Activated CD8-positive, alpha-beta memory T cell treated with anti-CD3 and anti-CD28 coated beads for 48 hours (primary cell): ENCODE data around the gene SCAMP1.
A peak's percentile ranks its signal among the peaks of the same experiment; 100 is the strongest.

ENCODE experiments used
- DNase-seq, 3 experiments: peaks; one replicate each; pipeline ENCODE4 v3.0.0-alpha.2; 2020; ENCODE audit warnings: low read depth in 2 of 3, low spot score in 2 of 3

SCAMP1 gene

DNA sequence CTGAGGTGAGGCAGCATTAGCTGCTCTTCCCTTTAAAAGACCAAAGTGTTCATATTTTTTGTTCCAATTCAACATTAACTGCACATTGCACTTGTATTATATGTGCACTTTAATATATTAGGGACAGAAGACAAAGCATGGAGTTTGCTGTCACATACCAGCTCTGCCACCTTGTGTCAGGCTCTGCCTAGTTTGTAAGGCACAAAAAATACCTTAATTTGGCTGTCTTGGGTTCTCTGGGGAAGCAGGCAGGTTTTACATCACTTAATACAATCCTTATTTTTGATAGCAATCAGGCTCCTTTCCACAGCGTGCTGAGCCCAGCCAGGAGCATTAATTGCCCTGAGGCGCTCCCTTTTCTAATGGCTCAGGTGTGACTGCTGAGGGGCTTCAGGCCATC lies 131.8 kb downstream of the SCAMP1 start:
- DNase-seq: no peak

DNA sequence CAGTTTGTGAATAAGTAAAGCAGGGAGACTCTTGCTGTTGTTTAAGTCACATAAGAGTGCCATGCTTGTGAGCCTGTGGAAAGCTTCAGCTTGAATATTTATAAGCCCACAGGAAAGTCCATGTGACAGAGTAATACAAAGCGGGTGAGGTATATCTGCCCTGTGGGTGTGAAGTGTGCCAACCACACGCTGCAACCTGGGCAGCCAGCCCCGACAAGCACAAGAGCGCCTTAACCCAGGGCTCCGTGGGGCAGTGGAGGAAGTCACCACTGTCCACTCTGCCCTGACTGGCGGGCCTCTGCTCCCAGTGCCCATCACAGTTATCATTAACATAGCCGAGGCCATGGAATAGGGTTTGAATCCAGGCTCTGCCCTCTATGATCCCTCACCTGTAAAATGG lies 132.2 kb downstream of the SCAMP1 start:
- no peak for DNase-seq

DNA sequence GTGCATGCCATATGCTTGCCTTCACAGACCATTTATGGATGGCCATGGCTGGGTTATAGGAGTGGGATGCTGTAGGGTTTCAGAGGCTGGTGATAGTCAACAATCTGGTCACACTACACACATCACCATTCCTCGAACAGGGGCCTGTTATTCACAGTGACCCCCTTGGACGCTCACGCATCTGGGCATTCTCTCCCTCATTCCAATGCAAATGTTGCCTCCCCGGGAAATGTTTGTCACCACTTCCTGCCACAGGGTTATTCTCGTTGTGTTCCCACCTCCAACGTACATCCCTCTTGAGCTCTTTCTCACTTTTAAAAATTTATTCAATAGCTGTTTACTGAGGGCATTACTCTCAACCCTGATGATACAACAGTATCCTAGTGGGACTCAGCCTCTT lies 135.4 kb downstream of the SCAMP1 start:
- DNase-seq: no peak

DNA sequence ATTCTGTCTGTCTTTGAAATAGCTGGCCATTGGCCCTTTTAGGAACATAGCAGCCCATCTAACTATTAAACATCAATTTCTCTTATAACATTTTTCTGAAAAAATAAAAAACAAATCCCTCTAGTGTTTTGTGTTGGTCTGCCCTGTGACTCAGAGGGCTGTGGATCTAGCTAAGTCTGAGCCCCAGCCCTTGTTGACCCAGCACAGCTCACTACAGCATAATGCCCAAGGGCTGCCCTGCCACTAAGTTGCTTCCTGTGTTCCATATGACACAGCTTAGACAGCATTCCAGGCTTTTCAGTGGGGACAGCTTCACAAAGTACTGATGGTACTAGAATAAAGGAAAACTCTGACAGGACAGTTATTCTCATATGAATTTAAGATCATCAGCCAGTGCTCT lies 136.0 kb downstream of the SCAMP1 start:
- DNase-seq: no peak

DNA sequence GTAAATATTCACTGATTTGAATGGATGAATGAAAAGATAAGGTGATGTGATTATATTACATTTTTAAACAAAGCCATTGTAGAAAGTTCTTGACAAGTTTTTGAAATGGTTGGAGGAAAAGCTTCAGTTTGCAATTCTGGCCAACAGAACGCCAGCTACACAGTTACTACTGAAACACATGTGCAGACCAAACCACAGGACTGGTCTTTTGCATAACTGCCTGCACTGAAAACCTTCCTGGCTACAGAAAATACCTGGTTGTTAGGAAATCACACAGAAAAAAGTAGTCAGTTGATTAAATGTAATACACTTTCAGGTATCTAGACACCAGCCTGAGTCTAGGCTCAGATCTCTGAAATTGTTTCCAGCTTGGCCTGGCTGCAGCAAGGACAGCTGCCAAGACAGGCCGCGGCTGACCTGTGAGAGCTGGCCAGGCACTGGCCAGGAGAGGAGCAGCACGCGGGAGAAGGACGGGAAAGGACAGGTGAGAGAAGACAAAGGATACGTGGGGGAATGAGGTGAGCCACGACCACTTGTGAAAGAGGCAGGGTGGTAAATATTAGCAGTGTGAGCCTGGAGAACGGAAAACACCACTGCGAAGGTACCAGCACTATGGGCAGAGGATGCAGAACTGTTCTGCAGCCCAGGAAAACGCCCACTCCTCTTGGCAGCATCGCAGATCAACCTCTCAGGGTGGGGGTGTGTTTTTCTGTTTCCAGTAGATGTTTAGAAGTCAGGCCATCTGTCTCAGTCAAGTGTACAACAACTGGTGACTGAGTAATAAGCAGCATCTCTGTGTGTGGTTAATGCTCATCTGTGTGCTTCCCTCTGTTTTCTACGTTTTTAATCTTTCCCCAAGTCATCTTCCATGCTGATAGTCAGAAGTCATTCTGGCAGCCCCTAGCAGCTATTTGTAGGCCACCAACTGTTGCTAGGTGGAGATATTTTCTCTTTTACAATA lies 137.4 kb downstream of the SCAMP1 start:
- no peak for DNase-seq

DNA sequence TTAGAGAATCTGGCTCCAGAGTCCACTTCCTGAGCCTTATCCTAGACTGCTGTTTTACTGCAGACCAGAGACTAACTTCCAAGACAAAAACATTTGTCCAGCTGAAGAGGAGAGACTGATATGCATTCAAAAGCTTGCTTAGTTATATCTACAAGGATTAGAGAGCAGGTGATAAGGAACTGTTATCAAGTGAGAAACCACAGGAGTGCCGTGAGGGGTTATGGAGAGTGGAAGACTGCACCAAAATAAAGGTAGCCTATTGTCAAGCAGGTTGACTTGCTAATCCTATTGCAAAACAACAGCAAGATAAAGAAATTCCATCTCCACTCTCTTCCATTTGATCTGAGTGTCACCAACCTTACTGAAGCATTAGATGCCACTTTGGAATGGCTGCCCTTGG lies 139.1 kb downstream of the SCAMP1 start:
- DNase-seq: no peak

DNA sequence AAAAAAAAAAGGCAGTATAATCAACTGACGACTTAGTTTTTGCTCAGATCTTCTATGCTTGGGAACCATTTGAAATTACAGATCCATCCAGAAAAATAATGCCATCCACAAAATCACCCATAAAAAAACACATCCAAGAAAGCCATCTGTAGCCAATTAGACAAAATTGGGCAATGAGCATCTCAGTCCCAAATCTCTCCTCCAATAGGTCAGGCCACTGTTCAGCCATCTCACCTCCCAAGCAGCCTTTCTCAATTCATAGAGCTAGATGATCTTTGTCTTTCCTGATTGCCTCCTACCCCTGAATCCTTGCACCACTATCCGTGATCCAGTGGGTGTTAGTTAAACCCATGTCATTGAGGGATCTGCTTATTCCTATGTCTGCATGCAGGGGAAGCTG lies 139.6 kb downstream of the SCAMP1 start:
- no peak for DNase-seq

DNA sequence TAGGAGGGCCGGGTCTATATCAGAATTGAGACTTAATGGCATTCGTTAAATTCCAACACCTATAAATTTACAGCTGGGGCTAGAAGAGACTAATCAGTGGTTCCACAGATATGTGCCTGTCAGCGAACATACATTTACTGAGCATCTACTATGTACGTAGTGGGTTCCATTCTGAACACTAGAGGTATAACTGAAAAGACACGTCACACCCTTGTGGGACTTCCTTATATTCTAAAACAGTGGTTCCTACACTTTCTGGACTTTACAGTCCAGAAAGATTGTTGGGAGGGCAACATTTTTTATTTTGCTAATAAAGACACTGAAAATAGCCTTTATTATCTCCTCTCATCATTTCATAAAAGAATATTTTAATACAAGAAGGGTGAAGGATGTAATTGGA lies 140.5 kb downstream of the SCAMP1 start:
- no peak for DNase-seq

DNA sequence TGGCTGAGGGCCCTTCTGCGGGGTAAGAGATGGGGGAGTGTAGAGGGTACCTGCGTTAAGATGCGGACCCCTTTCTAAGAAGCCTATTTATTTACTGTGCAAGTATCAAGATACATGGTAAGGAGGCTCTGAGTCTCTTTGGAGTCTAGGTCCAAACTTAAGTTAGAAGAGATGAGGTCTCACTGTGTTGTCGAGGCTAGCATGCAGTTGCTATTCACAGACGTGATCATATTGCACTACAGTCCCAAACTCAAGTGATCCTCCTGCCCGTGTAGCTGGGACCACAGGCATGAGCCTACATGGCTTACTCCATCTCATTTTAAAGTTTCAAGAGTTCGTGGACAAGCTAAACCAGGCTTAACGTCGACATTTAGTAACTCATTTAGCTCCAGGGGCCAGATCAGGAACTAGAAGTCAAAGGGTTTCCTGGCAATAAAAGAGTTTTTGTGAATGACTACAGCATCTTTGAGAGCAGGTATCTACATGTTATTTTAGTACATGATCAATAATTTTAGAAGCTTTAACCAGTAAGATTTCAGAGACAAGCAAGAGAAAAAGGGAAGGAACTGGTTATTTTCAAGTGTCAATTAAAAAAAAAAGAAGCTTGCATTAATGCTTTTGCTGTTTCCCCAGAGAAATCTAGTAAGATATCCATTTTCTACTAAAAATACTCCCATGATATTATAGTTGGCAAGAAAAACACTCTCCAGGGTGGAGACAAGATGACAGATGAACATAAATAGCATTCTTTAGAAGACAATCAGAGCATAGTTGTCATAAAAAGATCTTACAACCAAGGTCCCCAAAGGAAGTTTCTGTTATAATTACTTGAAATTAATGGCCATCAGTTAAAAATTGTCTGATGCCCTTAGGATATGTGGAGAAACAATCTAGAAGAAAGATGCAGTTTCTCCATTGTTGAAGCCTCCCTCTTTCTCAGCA lies 141.3 kb downstream of the SCAMP1 start:
- no peak for DNase-seq

DNA sequence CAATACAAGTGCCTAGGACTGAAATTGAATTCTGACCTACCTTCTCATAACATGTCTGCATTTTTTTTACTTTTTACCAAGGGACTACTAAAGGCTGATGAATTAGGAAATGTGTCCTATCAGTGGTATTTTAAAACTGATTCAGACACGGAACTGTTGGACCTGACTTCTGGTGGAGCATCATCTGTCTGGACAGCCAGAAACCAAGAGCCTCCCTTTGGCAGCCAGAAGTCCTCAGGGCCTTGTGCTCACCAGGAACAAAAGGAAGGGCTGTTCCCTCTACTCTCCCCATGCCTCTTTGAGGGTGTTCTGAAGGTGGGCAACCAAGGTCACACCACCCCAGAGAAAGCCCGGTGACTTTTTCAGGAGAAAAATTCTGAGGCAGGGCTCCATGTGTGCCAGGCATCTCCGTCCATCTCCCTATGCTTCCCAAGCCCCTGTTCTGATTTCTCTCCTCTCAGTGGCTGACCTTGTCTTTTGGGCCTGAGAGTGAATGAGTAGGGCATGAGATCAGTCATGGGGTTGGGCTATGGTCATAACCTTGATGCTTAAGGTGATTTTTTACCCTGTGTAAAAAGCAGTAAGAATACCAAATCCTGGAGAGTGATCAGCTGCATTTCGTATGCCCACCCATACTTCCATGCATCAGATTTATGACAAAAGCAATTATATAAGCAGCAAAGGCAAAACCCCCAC lies 143.7 kb downstream of the SCAMP1 start:
- no peak for DNase-seq

DNA sequence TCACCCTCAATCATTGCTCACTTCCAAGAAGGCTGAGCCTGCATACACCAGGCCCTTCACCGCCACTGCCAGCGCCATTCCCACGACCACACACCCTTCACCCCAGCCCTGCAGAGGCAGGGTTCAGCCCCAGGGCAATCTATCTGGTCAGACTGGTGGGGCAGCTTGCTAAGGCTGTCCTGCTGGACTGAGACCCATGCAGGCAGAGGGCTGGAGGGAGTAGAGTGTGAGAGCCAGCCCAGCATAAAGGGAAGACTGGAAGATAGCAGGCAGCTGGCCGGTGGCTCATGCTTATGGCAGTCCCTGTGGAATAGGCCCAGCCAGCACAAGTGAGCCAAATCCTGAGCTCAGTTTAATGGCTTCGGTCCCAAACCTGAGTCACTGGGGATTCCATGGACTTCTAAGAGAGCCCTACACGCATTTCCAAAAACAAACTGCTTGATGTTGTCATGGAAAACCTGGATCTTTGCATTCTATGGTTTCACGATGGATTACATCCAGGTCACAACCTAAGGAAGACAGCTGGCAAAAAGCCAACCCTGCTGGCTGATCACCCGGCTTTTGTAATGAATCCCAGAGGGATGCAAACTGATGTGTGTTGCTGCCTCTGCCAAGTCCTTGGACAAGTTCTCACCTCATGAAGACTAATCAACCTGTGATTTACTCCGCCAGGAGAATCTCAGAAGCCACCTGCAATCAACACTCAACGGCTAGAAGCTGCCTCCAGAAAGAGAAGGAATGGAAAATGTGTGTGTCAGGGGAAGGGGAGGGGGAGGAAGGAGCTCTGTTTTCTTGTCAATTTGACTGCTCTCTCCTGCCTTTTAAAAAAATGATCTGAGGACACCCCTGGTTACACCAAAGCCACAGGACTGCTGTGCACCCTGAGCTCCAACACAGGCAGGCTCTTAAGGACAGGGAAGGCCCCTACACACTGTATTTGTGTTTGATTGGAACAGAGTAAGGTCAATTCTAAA lies 144.6 kb downstream of the SCAMP1 start:
- no peak for DNase-seq

DNA sequence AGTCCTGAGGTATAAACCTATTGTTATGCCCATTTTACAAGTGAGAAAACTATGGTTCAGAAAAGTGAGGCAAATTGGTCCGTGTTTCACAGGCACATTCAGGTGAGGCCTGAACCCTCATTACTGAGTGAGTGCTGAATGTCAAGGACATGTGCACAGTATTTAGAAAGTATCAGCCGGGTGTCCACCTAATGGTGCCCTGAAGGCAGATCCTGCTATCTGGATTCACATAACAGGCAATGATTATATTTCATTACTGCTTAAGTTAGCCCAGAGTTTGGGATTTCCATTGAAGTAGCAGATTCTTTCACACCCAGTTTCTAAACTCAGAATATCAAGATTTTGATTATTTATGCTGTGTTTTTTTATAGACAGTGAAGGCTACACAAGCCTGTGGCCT lies 145.4 kb downstream of the SCAMP1 start:
- DNase-seq: no peak

DNA sequence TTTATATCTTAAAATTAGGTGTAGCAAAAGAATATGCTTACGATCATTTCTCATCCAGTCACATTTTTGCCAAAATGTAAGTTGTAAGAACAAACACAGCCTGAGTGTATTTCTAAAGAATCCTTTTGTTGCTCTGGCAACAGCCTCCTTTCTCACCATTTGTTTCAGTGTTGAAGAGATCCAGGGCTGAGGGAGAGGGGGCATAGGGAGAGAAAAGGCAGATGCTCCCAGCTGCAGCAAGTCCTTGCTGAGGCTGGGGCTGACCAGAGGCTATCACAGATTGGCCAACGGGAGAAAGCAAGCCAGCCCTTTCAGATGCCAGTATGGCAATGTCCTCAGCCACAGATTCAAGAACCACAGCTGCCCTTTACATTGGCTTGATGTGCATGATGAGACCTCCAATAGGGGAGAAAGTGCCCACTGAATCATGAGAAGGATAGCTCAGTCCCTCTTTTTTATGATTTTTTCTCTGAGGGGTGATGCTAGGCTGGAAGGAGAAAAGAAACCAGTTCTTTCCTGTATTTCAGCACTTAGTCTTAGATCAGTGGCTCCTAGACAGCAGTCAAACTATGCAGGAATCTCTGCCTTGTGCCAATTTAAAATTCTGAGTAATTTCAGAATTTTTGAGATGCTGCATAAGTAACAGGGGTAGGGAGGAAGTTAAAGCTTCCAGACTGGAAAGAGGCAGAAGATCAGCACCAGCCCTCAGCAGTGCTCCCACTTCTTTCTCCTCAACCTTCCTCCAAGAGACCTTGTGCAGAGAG lies 146.0 kb downstream of the SCAMP1 start:
- no peak for DNase-seq

DNA sequence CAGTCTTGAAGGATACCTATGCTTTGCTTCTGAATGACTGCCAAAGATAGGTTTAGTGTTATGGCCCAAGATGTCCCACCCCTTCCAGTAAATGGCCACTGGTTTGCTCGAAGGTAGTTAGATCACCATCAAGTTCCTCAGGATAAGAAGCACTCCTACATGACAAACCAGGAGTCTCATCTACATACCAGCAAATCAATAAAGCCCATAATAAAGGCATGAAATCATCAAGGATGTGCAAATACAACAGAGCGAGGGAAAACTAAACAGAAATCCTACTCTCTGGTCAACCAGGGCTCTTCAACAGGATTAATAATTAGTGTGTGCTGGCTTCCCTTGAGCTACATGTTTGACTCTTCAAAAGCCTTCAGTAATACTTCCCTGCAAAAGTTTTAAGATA lies 147.1 kb downstream of the SCAMP1 start:
- DNase-seq: no peak

DNA sequence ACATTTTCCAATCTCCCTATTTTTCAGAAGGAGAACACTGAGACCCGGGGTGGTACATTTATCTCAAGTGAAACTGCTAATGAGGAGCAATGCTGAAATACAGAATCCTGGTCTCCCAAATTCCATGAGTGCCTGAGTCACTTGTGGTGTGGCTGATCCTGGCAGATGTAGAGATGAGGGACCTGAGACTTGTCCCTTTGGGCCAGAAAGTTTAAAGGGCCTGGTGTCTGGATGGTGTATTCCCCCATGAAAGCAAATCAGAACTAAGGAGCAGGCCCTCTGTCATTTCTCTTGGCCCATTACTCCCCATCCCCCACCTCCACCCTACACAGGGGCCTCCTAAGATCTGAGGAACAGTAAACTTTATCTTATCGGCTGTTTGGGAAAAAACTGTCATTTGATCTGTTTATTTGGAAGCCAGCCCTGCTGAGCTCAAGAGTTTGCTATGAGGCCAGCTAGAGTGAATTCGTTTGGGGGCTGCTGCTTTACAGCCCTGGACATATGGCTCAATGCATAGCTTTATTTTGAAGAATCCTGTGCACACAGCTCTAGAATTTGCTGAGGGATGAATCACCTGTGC lies 147.9 kb downstream of the SCAMP1 start:
- no peak for DNase-seq

DNA sequence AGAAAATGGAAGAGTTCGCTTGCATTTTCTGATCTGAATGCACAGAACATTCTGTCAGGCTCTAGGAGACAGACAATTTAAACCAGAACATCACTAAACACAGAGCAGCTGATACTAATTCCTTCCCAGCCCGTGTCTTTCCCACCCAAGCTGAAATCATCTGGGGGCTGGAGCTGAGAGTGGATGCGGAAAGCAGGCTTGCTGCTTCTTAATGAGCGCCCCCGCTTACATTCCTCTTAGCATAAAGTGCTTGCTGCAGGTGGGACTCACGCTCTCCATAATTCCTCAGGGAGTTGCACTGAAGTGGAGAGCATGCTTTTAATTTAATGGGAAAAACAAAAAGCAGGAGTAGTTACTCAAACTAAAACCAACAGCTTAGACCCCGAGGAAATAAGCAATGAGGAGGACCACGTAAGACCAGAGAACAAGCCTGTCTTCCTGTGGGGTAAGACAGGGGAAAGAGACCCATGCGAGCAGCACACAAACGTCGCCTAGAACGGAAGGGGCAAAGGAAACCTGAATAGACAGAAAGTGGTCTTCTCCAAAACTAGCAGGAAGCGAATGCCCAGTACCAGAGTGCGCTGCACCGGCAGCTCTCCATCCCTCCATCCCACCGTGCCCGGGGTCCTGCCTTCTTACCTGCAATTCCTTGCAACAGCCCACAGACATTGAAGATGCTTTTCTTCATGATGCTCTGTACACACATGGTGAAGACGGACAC lies 148.9 kb downstream of the SCAMP1 start:
- DNase-seq: no peak

DNA sequence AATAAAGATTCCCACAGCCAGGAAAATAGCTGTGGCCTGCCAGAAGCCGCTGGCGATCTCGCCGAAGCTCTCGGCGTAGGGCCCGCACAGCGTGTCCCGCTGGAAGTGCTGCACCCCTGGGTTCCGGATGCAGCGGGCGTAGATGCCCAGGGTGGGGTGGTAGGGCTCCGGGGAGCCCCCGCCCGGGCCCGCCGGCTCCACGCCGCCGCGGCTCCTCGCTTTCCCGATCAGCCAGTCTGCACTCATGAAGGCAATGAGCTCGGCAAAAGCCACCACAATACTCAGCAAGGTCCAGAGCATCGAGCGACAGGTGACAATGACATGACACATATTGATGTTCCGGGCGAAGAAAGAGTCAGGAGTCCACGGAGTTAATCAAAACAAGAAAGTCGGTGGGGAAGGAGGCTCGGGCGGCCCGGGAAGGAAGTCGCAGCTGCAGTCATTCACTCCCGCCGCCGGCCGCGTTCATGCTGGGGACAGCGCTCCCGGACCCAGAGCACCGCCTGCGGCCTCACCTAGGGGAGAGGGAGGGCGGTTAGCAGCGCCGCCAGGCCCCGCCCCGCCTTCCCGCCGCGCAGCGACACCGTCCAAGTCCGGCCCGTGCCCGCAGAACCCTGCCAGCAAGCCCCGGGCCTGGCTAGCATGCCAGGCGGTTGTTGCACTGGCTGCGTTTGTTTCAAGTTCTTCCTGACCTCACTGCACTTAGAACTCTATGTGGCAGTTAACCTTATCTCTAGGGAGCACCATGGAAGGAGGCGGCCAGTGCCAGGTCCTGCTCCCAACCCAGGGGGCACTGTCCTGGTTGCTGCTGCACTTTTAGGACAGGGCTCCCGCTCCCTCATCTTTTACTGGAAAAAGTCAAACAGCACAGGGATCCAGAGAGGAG lies 149.7 kb downstream of the SCAMP1 start:
- peak in 2 of 3 experiments; percentile 3 to 10 for DNase-seq
